Activated T-cell treated with anti-CD3 and anti-CD28 coated beads for 4 hours (primary cell): Measurements from ENCODE around the gene MAST4.
"Not testable (repeated sequence)": the region's sequence is repeated elsewhere in the genome, so short reads cannot be mapped to it uniquely, and the experiment has no call there.

Experiments used
- DNase-seq: peaks from one replicate; pipeline ENCODE4 v3.0.0-alpha.2; 2020

Gene MAST4

GRCh38 chr5:67098656-67099055, 502.5 kb downstream of the MAST4 start:
- no peak for DNase-seq

GRCh38 chr5:67100301-67100700, 504.1 kb downstream of the MAST4 start:
- no peak for DNase-seq

- no peak for DNase-seq
These were observed 506.5 kb downstream of the MAST4 start for GRCh38 chr5:67102708-67103107.

GRCh38 chr5:67104859-67105258, 508.7 kb downstream of the MAST4 start:
- DNase-seq, result no peak

GRCh38 chr5:67105270-67105669, 509.1 kb downstream of the MAST4 start:
- no peak for DNase-seq

- DNase-seq, result no peak
These were observed 510.6 kb downstream of the MAST4 start for GRCh38 chr5:67106626-67107342.

GRCh38 chr5:67111779-67112178, 515.6 kb downstream of the MAST4 start:
- DNase-seq, result no peak

- no peak for DNase-seq
These were observed 519.1 kb downstream of the MAST4 start for GRCh38 chr5:67115246-67115645.

- DNase-seq, result no peak
These were observed 519.6 kb downstream of the MAST4 start for GRCh38 chr5:67115817-67116216.

- DNase-seq, result no peak
These were observed 521.9 kb downstream of the MAST4 start for GRCh38 chr5:67118050-67118620.

GRCh38 chr5:67119010-67119409, 522.8 kb downstream of the MAST4 start:
- no peak for DNase-seq

GRCh38 chr5:67120032-67120431, 523.8 kb downstream of the MAST4 start:
- DNase-seq, result no peak

- DNase-seq, result no peak
These were observed 527.6 kb downstream of the MAST4 start for GRCh38 chr5:67123819-67124218.

- DNase-seq, result no peak
These were observed 528.4 kb downstream of the MAST4 start for GRCh38 chr5:67124556-67124955.

GRCh38 chr5:67127347-67127895, 531.2 kb downstream of the MAST4 start:
- not testable (repeated sequence) for DNase-seq

- no peak for DNase-seq
These were observed 533.6 kb downstream of the MAST4 start for GRCh38 chr5:67129768-67130167.

GRCh38 chr5:67133217-67133616, 537.0 kb downstream of the MAST4 start:
- no peak for DNase-seq

GRCh38 chr5:67133776-67134175, 537.6 kb downstream of the MAST4 start:
- no peak for DNase-seq

- no peak for DNase-seq
These were observed 539.3 kb downstream of the MAST4 start for GRCh38 chr5:67135381-67135984.

GRCh38 chr5:67139030-67139429, 542.8 kb downstream of the MAST4 start:
- no peak for DNase-seq

GRCh38 chr5:67140413-67140812, 544.2 kb downstream of the MAST4 start:
- no peak for DNase-seq

GRCh38 chr5:67141644-67142043, 545.5 kb downstream of the MAST4 start:
- DNase-seq, result no peak

- no peak for DNase-seq
These were observed 546.6 kb downstream of the MAST4 start for GRCh38 chr5:67142816-67143215.

- DNase-seq, result no peak
These were observed 547.4 kb downstream of the MAST4 start for GRCh38 chr5:67143549-67143948.
